Colonic mucosa (tissue), 4 donors: ENCODE results near the gene ORM2. TPM values are rescaled to one million over a fixed set of nuclear protein-coding genes. Genes with fewer than 3 reads are reported as not detected.

Experiments used
- DNase-seq: peaks from one replicate; pipeline ENCODE4 v3.0.0-alpha.2; 2020
- H3K27ac ChIP-seq: fragments of 200-600 bp; one replicate; pipeline ENCODE4 v1.8.0; 2021
- H3K27me3 ChIP-seq: fragments of 200-600 bp; one replicate; pipeline ENCODE4 v1.8.0; 2021
- H3K36me3 ChIP-seq: fragments of 200-600 bp; one replicate; pipeline ENCODE4 v1.8.0; 2021
- H3K4me1 ChIP-seq: fragments of 200-600 bp; one replicate; pipeline ENCODE4 v1.8.0; 2021; ENCODE audit warnings: mild to moderate bottlenecking
- H3K4me3 ChIP-seq: fragments of 200-600 bp; one replicate; pipeline ENCODE4 v1.8.0; 2021
- H3K9ac ChIP-seq, 2 donors: one replicate each; pipeline ENCODE4 v1.7.0; 2013; ENCODE audit warnings: control low read depth in 2 of 2, low read depth in 2 of 2, low read length in 2 of 2
- H3K9me3 ChIP-seq: fragments of 200-600 bp; one replicate; pipeline ENCODE4 v1.8.0; 2021
- intact Hi-C: fragments of 100-400 bp; cut with DNase I; formaldehyde crosslinking; loops from one replicate; pipeline ENCODE4 v1.14.1; 2022
- total RNA-seq, 2 donors: library from RNA; stranded (reverse); fragmentation: NEBNext Ultra II Directional in 1 of 2; extraction: Animal tissue kit (Norgen Biotek cat#: 25700) in 1 of 2; gene quantifications; one replicate each; pipeline ENCODE4 v1.2.1, GENCODE V29; 2021
- TF ChIP-seq, protein P1 (sequence below): fragments of 200-600 bp; IDR thresholded peaks from one replicate; pipeline ENCODE4 v1.8.0; 2022; ENCODE audit warnings: antibody characterized with exemption, mild to moderate bottlenecking
- donor health status: healthy.
- donor health status: DM: no; HTN: no; CAD: no.
- donor health status: DM: no; HTN: no; CAD: no.

Gene ORM2
- total RNA-seq, 2 donors from 2014 or later, result 2.4 TPM; not detected in 1

- no peak overlapping the region for H3K4me3 ChIP-seq
- H3K9me3 ChIP-seq, result no peaks in the 10 kb centered on the region
- no peak for DNase-seq
- peaks cover 36% of the 10 kb centered on the region for H3K36me3 ChIP-seq
- TF ChIP-seq, protein P1, sequence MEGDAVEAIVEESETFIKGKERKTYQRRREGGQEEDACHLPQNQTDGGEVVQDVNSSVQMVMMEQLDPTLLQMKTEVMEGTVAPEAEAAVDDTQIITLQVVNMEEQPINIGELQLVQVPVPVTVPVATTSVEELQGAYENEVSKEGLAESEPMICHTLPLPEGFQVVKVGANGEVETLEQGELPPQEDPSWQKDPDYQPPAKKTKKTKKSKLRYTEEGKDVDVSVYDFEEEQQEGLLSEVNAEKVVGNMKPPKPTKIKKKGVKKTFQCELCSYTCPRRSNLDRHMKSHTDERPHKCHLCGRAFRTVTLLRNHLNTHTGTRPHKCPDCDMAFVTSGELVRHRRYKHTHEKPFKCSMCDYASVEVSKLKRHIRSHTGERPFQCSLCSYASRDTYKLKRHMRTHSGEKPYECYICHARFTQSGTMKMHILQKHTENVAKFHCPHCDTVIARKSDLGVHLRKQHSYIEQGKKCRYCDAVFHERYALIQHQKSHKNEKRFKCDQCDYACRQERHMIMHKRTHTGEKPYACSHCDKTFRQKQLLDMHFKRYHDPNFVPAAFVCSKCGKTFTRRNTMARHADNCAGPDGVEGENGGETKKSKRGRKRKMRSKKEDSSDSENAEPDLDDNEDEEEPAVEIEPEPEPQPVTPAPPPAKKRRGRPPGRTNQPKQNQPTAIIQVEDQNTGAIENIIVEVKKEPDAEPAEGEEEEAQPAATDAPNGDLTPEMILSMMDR, result no peak
- H3K27me3 ChIP-seq, result no peaks in the 10 kb centered on the region
- no peaks in the 10 kb centered on the region for H3K4me1 ChIP-seq
- H3K27ac ChIP-seq, result no peak overlapping the region
- H3K9ac ChIP-seq, result no peak overlapping the region
- intact Hi-C loops, result no loop called here
Observed at GRCh38 chr9:114355821-114356220, 26.2 kb downstream of the ORM2 start.

GRCh38 chr9:114356792-114357191 lies 27.1 kb downstream of the ORM2 start:
- TF ChIP-seq, protein P1, result no peak
- intact Hi-C loops, result no loop called here
- no peaks in the 10 kb centered on the region for H3K27me3 ChIP-seq
- no peak overlapping the region for H3K4me3 ChIP-seq
- H3K27ac ChIP-seq, result no peak overlapping the region
- no peaks in the 10 kb centered on the region for H3K4me1 ChIP-seq
- H3K36me3 ChIP-seq, result peaks cover 45% of the 10 kb centered on the region
- no peak overlapping the region for H3K9ac ChIP-seq
- DNase-seq, result no peak
- no peaks in the 10 kb centered on the region for H3K9me3 ChIP-seq

GRCh38 chr9:114357360-114357759 lies 27.7 kb downstream of the ORM2 start:
- intact Hi-C loops, result no loop called here
- H3K36me3 ChIP-seq, result peaks cover 51% of the 10 kb centered on the region
- H3K27me3 ChIP-seq, result no peaks in the 10 kb centered on the region
- no peak overlapping the region for H3K4me3 ChIP-seq
- TF ChIP-seq, protein P1, result no peak
- no peaks in the 10 kb centered on the region for H3K4me1 ChIP-seq
- no peaks in the 10 kb centered on the region for H3K9me3 ChIP-seq
- H3K9ac ChIP-seq, result no peak overlapping the region
- no peak for DNase-seq
- no peak overlapping the region for H3K27ac ChIP-seq

DNA sequence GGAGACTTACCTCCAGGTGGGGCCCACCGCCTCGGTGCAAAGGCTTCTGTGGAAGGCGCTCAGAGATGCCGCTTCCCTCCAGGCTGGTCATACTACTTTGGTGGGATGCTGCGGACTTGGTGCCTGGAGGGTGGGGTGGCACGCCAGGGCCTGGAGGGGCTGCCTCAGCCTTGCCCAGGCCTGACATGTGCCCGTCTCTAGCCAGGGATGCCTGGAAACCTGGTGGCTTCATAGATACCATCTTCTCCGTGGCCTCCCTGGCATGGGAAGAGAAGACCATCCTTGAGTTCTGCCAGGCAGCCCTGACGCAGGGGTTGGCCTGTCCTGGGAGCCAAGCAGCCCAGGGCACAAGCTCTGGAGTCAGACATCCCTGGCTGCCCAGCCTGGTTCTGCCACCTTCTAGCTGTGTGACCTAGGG lies 28.3 kb downstream of the ORM2 start:
- TF ChIP-seq, protein P1, result no peak
- Histone ChIP-seq H3K27me3 (no peaks in the 10 kb centered on the region), H3K36me3 (peaks cover 54% of the 10 kb centered on the region), H3K9me3 (no peaks in the 10 kb centered on the region), H3K27ac (no peak overlapping the region), H3K4me3 (no peak overlapping the region), H3K9ac (no peak overlapping the region), H3K4me1 (no peaks in the 10 kb centered on the region)
- intact Hi-C loops, result no loop called here
- DNase-seq, result no peak

- Histone ChIP-seq H3K4me1 (no peaks in the 10 kb centered on the region), H3K9ac (no peak overlapping the region), H3K36me3 (peaks cover 59% of the 10 kb centered on the region), H3K9me3 (no peaks in the 10 kb centered on the region), H3K27me3 (no peaks in the 10 kb centered on the region), H3K4me3 (no peak overlapping the region), H3K27ac (no peak overlapping the region)
- no peak for DNase-seq
- intact Hi-C loops, result no loop called here
- TF ChIP-seq, protein P1, result no peak
Observed at GRCh38 chr9:114359801-114360200, 30.1 kb downstream of the ORM2 start.

- intact Hi-C loops, result no loop called here
- Histone ChIP-seq H3K4me1 (peaks cover 7% of the 10 kb centered on the region), H3K36me3 (peaks cover 57% of the 10 kb centered on the region), H3K27me3 (no peaks in the 10 kb centered on the region), H3K27ac (no peak overlapping the region), H3K9ac (no peak overlapping the region), H3K9me3 (no peaks in the 10 kb centered on the region), H3K4me3 (no peak overlapping the region)
- no peak for DNase-seq
- TF ChIP-seq, protein P1, result no peak
Observed at GRCh38 chr9:114361542-114361941, 31.9 kb downstream of the ORM2 start.
